GM12875 (cell line): ENCODE data around the gene RINT1.

Experiments
- H3K4me3 ChIP-seq: one replicate; pipeline ENCODE4 v1.5.1; 2011; ENCODE audit warnings: low read depth, low read length, control low read depth
- CTCF ChIP-seq: IDR thresholded peaks from 2 replicates; pipeline ENCODE4 v1.5.1; 2011; ENCODE audit warnings: low read depth, mild to moderate bottlenecking, control low read depth, inconsistent platforms, low read length, moderate library complexity, borderline replicate concordance; ENCODE audit not compliant: insufficient read depth

RINT1 gene

DNA sequence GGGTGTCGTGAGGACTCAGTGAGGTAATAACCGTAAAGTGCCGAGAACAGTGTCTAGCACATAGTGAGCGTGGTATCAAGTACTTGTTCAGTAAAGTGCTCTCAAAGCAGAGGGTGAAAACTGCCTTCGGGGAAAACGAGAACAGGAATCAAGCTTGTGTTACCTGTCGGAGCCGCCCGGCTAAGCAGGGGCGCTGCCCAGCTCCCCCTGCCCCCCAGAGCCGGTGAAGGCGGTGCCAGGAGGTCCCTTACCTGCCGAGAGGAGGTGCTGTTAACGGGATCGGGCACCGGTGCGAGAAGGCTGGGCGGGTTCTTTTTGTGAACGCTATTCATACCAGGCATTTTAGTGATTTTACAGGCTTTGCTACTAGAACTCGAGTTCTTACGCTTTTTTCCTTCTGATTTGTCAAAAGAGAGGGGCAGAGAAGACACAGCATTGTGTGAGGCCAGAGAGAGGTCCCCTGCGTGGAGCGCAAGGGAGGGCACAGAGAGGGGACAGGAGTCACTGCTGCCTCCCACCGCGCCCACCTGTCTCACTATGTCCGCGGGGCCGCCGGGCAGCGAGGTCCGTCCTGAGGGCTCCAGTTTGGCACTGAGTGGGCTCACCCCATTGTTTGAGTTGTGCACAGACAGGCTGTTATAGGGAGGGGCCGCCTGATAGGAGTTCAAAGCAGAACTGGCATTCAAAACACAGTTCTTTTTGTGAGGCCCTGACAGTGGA lies 81.8 kb downstream of the RINT1 start:
- H3K4me3 ChIP-seq, result no peak overlapping the region
- TF ChIP-seq CTCF, result no peak

DNA sequence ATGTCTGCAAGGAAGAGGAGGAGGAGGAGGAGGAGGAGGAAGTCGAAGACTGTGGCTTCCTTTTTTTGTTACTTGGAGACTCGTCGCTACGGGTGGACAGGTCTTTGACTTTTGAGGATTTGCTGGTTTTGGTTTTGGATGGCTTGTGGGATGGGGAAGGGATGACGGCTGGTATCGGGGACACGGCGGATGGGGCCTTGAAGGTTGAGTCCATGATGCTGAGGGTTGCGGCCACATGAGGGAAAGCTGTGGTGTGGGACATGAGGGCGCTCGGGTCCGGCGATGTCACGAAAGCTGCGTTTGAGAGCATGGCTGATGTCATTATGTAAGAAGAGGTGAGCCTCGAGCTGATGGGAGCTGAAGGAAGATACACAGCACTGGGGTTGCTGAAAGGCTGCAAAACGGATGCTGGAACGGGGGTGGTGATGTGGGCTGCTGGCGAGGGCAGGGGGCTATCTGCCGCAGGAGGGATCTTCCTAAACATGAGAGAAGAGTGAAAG lies 82.4 kb downstream of the RINT1 start:
- TF ChIP-seq CTCF, result no peak
- H3K4me3 ChIP-seq, result no peak overlapping the region
